HG03159 (cell line): ENCODE measurements around the gene SLC39A9.
A peak's percentile ranks its signal among the peaks of the same experiment; 100 is the strongest.

ENCODE experiments used
- ATAC-seq: cut with Tn5 transposase; IDR thresholded peaks from one replicate; pipeline ENCODE4 v1.9.1; 2021; ENCODE audit warnings: mild to moderate bottlenecking, moderate library complexity; ENCODE audit not compliant: unreplicated experiment

SLC39A9 gene, protein sequence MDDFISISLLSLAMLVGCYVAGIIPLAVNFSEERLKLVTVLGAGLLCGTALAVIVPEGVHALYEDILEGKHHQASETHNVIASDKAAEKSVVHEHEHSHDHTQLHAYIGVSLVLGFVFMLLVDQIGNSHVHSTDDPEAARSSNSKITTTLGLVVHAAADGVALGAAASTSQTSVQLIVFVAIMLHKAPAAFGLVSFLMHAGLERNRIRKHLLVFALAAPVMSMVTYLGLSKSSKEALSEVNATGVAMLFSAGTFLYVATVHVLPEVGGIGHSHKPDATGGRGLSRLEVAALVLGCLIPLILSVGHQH

DNA sequence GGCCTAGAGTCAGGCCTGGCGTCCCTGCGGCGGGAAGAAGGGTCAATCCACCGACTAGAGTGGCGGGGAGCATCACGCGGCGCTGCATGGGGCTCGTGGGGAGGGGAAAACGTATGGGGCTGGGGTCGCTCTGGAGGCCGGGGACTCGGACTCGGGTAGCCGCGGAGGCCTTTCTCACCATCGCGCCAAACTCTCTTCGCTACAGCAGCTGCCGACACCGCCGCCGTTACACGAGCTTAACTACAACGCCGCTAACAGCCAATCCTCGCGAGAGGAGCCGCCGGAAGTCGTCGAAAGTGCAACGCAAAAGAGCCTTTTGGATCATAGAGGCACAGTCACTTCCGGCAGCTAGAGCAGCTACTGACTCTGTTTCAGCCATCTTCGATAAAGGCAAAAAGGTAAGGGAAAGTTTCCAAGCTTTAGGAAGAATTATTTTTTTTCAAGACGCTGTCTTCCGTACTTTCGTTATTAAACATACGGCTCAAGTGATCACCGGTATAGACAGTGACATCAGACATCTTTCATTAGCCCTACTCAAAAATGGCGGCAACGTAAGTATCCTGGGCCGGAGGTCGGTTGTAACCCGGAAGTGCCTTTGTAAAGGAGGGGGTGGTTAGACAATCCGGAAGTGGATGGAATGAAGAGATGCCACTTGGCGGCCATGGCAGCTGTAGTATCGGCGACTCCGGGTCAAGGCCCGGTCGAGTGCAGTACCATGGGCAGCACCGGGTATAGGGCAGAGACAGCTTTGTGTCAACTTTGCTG is at the start of gene SLC39A9, which contains the start of gene ERH:
TSS of gene SLC39A9 (plus strand) at position 640 of the 765 bp plus-strand sequence. CDS start 678 bp downstream, outside the sequence.
TSS of gene ERH (minus strand) at position 247 of the 765 bp plus-strand sequence. CDS start at position 181, 66 bp downstream.
- peak; percentile 83 for ATAC-seq

DNA sequence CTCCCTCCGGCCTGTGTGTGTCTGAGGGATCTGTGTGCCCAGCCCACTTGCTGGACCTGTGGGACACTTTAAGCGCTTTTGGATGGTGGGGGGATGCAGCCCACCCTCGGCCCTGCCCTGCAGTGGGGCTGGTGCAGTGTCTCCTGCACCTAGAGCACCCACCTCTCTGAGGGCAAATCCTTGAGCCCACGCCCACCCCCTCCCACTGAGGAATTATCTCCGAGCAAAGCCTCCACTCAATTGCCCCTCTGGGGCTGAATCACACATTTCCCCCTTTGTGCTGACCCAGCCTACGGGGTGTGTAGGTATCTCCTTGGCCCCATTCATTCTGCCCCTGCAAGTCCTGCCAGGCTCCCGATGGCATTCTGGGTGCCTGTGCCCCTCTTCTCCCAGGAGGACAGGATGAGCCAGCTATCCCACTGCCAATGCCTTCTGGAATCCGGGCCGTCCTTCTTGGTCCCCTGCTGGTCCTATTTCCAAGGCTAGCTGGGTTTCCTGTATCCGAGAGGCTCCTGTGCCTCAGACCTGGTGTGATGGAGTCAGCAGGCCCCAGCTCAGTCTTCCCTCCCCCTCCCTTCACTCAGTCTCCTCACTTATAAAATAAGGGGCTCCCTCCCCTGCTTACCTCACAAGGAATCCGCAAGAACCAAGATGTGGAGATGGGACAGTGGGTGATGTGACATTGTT is 49.3 kb upstream of the SLC39A9 start:
- no peak for ATAC-seq

DNA sequence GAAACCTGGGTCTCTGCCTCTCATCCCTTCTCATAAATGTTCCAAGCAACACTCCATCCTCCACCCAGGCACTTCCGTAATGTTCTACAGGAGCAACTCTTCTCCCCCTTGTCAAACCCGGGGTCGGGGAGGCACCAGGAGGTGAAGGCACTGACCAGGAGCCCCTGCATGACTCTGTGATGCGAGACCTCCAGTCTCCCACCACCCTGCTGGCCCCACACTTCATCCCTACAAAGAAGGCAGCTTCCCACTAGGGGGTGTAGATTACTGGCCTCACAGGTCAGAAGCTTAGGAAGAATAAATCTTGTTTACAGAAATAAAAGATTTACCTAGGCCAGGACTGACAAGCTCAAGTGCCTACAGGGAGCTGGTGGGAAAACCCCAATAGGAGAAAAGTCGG is 47.6 kb upstream of the SLC39A9 start:
- no peak for ATAC-seq

DNA sequence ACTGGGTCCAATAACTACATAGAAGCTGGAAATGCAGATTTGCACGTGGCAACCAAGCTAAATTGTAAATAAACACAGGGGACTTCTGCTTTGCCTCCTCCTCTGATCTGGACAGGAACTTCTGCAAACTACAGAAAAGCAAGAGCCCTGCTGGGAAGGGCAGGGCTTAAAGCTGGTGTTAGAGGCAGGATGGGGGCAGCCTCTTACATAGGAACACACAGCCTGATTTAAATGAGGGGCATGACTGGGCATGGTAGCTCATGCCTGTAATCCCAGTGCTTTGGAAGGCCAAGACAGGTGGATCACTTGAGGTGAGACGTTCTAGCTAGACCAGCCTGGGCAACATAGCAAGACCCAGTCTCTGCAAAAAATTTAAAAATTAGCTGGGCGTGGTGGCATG is 47.1 kb upstream of the SLC39A9 start:
- no peak for ATAC-seq

DNA sequence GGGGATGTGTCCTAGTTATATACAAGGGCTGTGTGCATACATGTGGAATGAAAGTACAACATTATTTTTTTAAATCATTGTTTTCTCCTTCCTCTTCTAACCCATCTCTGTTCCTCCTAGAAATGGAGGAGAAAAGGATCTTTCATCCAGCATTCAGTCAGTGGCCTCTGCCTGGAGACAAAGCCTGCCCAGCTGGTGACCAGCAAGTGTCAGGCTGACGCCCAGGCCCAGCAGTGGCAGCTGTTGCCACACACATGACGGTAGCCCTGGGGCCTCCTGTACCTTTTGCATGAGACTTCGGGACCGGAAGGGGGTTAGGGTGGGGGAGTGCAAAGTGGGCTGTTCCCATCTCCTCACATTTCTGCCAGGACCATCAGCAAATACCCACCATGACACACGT is 46.6 kb upstream of the SLC39A9 start:
- ATAC-seq: no peak

DNA sequence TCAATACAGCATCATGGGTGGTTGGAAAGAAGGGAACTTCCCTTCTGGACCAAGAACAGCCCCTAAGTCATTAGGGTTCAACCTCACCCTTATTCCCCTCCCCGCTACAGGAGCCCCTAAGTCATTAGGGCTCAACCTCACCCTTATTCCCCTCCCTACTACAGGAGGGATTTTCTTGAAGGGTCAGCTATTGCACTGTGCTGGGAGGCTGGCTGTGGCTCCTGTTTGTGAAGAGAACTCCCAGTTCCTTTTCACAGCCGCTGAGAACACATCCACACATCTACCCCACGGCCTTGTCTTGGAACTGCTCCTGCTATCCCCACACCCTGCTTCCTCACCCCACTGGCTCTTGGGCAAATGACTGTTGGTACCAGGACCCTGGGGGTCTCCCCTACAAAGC is 45.3 kb upstream of the SLC39A9 start:
- ATAC-seq: no peak

DNA sequence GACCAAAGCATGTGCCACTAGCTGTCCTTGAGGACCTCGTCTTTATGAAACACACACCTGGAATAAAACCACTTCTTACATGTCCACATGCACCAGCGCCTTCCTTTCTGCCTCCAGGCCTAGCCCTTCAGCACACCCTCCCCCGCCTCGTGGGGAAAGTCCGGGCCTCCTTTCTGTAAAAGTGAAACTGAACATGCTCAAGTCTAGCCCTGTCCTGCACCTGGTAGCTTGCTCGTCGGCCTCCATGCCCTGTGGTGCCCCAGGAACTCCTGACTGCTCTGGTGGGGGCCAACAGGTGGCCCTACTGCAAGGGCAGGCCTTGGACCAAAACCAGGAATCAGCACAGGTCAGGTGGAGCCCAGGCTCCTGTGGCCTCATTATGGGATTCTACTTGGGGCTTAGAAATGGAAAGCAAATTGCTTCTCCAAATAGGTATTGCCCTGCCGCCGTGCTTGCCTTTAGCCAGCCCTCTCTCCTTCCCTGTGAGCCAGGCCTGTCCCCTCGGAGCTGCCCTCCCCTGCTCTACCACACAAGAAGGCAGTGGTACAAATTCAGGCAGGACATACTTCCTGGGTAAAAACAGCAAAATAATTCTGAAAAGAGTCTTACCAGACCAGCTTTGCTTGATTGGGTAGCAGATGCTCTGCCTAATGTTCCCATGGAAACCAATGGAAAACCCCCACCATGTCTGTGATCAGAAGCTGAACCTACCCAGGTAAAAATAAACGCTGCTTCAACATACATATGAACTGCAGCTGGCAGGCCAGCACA is 43.9 kb upstream of the SLC39A9 start:
- ATAC-seq: peak; percentile 87

DNA sequence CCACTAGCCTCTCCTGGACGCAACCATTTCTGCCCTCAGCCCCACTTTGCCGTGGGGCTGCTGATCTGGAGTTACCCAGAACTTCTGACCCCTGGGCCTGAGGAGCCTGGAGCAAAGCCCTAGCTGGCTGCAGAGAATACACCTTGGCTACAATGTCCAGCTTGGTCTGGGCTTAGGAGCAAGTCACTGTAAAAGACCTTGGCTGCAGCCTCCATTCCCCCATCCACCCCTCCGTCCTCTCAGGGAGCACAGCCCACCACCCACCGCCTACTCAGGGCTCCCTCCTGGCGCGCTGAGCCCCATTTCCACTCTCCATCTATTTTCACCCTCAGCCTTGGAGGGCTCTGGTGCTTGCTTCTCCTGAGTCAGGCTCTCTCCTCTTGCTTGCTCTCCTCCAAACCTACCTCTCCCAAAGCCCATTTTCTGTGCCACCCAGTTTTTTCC is 43.3 kb upstream of the SLC39A9 start:
- no peak for ATAC-seq

DNA sequence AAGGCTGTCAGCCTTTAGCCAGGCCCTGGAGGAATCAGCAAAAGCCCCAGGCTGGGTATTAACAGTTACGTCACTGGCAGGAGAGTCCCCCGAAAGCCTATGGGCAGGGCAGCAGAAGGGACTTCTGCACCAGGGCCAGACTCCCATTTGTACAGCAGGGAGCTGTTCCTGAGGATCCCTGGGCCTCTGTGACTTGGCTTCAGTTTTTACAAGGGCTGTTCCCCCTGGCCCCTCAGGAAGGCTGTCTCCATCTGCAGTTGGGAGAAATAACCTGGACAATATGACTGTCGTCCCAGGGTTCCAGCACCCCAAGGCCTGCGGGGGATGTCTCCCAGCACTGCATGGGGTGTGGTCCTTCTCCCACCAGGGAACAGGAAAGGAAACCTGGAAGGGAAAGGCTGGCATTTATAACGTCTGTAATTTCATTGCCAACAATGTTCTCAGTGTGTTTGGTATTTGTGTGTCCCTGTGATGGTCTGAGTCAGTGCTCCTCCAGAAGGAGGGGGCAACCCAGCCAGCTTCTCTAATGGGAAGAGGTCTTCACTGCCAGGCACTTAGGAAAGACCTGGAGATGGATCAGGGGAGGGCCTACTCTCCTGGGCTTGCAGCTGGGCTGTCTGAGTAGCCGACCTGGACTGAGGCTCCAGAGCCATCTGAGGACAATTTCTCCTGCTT is 42.7 kb upstream of the SLC39A9 start:
- ATAC-seq: no peak

DNA sequence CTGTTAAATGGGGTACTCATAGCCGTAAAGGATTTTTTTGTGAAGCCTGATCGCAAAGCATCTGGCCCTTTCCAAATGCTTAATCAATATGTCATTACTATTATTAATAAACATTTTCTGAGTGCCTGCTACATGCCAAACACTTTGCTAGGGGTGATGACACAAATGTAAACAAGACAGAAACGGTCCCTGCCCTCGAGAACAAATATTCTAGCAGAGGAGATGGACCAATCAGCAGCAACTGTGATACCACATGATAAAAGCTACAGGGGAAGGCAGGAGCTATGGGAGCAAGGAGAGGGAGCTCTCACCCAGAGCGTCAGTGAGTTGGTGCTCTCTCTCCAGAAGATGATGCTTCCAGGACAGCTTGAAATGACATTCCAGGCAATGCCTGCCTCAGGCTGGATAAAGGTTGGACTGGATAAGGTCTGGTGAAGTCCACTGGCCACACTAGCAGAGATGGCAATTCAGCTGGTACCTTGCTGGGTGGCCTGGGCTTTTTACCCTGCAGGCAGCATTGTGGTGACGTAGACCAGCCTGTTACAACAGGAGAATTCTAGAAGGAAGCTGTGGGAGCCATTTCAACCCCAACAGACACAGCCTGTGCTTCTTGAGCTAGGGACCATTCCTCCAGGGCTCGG is 41.5 kb upstream of the SLC39A9 start:
- no peak for ATAC-seq

DNA sequence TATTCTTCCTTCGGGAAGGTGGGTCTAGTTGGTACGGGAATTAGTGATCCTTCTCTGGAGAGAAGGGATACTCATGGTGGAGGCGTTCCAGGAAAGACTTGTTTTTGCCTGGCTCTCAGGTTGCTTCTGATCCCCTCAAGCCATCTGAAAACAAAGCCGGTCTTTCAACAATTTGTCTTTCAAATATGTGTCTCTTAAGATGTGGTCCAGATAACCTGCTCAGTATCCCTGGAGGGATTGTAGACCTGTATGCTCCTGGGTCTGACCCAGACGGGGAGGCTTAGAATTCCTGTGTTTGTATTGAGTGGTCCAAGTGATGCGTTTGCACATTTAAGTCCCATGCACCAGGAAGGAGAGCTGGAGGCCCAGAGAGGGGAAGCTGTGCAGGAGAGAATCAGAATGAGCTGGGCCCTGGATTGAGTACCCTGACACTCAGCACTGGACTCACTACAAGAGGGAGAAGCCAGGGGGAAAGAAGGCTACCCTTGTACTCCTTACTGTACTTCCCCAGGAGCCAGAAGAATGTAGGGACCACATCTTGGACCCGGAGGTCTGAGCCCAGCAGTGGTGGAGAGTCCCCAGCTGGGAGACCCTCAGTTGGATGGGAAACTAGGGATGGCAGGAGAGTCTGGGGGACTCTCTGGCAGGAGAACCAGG is 40.8 kb upstream of the SLC39A9 start:
- no peak for ATAC-seq

DNA sequence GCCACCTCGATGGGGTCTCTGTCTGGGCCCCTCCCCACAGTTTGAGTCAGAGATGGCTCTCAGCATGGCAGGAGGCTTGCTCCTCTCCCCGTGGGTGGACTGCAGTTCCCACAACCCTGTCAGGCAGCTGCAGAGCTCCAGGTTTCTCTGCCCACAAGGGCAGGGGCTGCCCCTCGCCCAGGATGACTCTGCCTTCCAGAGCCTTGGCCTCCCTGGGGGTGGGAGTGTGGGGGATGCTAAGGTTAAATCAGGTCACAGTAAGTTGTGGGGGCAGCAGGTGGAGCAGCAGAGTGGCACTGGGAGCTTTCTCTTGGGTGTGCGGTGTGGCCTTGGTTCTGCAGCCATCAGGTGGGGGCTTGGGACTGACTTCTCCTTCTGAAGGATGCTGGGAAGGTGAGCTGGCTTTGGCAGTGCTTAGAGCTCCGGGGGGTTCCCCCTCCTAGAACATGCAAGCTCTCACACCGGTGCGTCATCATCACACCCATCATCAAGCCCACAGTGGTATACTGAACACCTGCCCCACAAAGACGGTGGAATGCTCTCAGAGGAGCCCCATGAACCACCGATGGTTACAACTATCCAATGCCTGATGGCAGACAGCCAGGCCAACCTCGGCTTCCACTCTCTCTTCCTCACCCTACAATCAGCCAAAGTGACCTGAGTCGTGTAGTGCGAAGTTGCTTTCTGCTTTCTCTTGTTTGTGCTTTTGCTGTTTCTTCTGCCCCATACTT is 40.1 kb upstream of the SLC39A9 start:
- ATAC-seq: no peak

DNA sequence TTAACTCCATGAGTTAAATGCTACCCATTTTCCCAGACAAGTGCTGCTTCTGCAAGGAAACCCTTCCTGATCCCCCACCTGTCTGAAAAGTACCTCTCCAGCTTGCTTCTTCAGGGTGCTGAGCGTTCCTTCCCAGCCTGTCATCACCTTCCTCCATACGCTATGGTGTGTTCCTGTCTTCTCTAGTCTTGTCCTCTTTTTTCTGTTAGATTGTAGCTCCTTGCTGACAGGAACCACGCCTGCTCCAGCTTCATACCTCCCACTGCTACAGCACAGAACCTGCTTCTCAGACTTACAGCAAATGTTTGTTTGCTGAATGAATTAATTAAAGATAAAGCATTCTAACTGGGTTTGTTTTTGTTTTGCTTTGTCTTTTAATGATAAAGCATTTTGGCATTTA is 39.5 kb upstream of the SLC39A9 start:
- ATAC-seq: no peak

DNA sequence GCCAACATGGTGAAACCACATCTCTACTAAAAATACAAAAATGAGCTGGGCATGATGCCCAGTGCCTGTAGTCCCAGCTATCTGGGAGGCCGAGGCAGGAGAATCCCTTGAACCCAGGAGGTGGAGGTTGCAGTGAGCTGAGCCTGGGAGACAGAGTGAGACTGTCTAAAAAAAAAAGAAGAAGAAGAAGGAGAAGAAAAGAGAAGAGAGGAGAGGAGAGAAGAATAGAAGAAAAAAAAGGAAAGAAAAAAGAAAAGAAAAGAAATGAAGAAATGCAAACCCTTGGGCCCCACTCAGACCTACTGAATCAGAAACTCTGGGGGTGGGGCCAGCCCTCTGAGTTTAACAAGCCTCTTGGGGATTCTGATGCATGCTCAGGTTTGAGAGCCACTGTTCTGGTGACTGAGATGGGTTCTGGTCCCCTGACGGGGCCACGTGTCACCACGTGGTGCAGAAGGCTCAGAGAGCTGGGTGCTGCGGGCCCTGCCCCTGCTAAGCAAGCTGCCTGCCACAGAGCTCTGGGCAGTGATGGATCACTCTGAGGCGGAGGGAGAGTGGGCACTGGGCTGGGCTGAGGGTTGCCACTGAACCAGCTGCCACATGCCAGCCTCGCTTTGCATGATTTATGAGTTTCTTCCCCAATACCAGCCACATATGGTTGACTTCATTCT is 37.9 kb upstream of the SLC39A9 start:
- ATAC-seq: no peak

DNA sequence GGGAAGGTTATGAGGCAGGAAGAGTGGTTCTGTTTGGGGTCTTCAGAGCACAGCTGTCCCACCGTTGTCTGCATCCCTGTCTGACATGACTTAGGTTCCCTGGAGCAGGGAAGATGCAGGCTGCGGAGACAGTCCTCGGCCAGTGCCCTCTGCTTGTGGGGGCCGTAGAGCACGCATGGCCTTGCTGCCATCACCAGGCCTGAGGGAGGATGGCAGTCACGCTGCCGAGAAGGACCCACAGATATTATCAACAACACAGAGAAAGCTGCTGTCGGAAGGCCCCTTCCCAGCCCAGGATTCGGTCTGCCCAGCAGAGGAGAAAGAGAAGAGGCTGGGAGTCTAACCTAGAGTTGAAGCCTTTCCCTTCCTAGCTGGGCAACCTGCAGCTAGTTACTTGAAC is 35.4 kb upstream of the SLC39A9 start:
- ATAC-seq: no peak

DNA sequence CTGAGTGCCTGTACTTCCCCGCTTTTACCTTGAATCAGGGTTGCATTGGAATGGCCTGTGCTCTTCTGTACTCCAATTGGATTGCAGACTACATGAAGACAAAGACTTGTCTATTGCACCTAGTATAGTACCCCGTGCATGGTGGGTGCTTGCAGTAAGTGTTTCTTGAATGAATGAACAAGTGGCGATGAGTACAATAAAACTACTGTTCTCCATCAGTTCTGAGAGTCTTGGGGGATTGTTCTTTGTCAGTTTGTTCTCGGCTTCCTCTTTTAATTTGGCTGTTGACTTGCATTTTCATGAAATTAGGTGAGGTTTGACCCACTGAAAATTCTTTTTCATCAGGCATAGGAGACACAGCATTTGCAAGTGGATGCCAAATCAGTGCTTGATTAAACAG is 34.5 kb upstream of the SLC39A9 start:
- ATAC-seq: no peak

DNA sequence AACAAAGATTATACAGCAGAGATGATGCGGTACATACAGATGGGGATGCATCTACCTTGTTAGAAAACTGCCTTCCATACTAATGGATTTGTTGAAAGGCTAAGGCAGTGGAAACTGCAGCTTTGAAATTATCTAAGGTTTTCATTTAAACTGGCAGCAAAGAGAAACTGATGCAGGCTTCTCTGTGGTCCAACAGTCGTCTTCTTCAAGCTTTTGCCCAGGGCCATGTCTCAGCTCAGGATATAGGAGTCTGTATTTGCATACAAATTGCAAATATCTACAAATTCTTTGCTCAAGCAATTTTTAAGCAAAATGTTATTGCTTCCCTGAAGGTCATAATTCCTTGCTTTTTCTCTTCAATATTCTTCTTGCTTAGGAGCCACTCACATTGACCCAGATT is 34.1 kb upstream of the SLC39A9 start:
- no peak for ATAC-seq

DNA sequence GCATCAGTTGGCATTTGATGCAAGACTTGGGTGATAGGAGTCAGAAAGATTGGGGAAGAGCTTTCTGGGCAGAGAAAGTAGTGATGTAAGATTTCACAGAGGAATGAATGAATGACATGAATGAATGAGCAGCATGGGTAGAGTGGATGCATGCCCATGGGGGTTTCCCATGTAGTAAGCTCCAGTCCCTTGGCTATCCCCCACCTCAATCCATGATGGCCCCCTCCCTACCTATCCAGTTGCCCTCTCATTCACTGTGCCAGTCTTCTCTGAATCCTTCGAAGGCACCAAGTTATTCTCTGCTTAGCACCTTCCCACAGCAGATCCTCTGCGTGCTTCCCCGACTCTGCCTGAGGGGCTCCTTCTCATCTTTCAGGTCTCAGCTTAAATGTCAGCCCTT is 32.4 kb upstream of the SLC39A9 start:
- ATAC-seq: no peak
